GM18517 (cell line): Measurements from ENCODE around the gene ALPK3.
"Not testable (repeated sequence)": the region's sequence is repeated elsewhere in the genome, so short reads cannot be mapped to it uniquely, and the experiment has no call there.

Experiments
- ATAC-seq: cut with Tn5 transposase; IDR thresholded peaks from one replicate; pipeline ENCODE4 v1.9.1; 2021; ENCODE audit warnings: mild to moderate bottlenecking, moderate library complexity; ENCODE audit not compliant: unreplicated experiment

Gene ALPK3

GRCh38 chr15:84872009-84872910 lies 55.1 kb downstream of the ALPK3 start:
- no peak for ATAC-seq

DNA sequence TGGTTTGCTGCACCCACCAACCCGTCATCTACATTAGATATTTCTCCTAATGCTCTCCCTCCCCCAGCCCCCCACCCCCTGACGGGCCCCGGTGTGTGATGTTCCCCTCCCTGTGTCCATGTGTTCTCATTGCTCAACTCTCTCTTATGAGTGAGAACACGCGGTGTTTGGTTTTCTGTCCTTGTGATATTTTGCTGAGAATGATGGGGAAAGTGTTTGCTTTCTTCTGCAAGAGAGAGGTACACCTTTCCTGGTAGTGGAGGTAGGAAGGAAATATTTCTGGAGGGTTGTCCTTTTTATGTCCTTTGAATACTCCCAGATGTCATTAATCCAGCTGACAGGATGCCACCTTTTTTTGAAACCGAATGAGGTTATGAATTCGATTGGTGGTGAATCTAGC lies 56.8 kb downstream of the ALPK3 start:
- no peak for ATAC-seq

DNA sequence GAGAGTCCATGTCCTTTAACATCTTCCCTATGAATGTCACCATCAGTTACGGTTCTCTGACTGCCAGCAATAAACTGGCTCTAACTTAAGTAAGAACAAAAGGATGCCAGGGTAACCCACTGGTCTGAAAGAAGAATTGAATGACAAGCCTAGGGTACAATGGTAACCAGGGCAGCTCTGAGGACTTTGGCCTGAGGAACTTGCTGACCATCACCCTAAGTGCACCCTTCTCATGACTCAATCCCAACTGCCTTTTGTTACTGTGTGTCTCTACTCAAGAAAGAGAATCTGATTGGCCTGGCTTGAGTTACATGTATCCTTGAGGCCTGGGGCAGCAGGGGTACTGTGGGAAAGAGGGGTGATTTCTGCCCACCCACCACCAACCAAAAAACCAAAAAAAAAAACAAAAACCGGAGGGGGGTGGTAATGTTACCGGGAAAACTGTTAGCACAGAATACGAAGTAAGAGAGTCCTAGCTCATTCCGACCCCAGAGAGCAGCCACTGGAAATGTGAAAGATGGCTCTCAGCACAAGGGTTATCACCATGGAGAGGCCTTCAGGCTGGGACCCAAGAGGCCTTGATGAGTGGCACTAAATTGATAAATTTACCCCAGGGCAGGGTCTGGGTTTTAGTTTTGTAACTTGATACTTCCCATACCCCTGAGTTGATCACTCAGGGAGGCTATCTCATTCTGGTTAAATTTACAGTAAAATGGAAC lies 58.0 kb downstream of the ALPK3 start:
- no peak for ATAC-seq

- no peak for ATAC-seq
Observed at GRCh38 chr15:84876269-84876668, 59.1 kb downstream of the ALPK3 start.

DNA sequence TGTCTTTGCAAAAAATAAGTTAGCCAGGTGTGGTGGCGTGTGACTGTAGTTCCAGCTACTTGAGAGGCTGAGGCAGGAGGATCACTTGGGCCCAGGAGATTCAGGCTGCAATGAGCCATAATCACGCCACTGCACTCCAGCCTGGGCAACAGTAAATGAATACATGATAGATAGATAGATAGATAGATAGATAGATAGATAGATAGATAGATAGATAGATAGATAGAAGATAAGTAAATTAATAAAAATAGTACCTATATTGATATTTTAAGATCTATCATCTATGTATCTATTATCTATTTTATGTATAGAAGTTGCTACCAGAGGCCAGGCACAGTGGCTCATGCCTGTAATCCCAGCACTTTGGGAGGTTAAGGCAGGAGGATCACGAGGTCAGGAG lies 60.5 kb downstream of the ALPK3 start:
- not testable (repeated sequence) for ATAC-seq

- ATAC-seq = no peak
Observed at GRCh38 chr15:84878504-84878903, 61.3 kb downstream of the ALPK3 start.

GRCh38 chr15:84879088-84879780 lies 62.1 kb downstream of the ALPK3 start:
- no peak for ATAC-seq

GRCh38 chr15:84880007-84880406 lies 62.9 kb downstream of the ALPK3 start:
- ATAC-seq = no peak

- no peak for ATAC-seq
Observed at GRCh38 chr15:84880822-84881519, 63.8 kb downstream of the ALPK3 start.

- no peak for ATAC-seq
Observed at GRCh38 chr15:84881520-84881830, 64.3 kb downstream of the ALPK3 start.

- no peak for ATAC-seq
Observed at GRCh38 chr15:84883466-84883865, 66.3 kb downstream of the ALPK3 start.

DNA sequence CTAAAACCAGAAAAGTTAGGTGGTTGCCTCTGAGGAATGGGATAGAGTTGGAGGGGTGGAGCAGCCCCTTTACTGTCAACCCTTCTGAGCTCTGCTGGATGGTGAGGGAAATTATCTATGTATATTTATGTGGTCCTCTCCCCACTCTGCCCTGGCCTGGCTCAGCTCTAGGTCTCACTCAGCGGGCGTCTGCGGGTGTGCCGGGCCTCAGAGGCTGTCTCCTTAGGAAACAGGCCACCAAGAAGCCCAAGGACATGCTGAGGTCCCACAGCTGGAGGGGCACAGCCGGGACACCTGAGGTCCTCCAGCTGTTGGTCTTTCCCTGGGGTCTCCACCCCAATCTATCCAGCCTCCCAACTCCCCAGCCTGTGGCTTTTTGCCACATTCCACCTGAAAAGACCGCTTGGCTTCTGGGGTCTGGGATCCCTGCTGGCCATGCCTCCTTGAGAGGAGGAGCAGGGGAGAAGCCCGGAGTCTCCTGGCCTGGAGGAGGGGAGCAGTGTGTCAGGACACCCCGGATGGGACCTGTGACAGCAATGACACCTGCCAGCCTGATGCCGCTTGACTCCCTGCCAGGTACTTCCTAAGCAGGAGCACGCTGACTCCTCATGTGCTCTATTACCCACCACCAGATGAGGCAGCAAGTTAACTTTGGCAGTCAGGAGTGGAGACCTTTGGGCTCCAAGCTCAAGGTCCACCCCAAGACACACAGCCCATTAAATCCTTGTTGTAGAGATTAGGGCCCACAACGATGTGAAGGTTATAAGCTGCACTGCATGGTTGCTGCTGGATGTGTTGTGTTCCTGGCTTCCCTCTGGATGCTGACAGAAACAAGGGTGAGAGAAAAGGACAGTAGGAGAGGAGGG lies 67.0 kb downstream of the ALPK3 start, which contains the start of gene SLC28A1:
Gene SLC28A1, plus strand, starts transcription at position 747 of the 866 bp plus-strand sequence. CDS start 3,099 bp downstream, outside the sequence.
- no peak for ATAC-seq

DNA sequence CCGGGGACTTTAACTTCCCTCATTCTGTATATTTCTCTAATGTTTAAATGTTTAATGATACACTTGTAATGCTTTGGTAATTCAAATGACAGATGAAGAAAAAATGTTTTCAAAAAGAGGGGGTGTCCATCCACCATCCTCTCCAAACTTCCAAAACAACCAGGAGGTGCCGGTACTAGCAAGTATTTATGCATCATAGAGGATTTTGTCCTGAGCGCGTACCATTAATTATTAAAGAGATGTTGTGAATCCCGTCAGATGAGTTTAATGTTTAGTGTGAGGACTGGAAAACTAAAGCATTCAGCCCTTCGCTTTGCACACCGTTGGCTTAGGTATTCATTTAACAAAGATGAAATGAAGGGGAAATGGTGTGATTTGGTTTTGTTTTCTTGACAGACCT lies 68.6 kb downstream of the ALPK3 start:
- no peak for ATAC-seq

GRCh38 chr15:84886211-84886983 lies 69.2 kb downstream of the ALPK3 start:
- no peak for ATAC-seq

DNA sequence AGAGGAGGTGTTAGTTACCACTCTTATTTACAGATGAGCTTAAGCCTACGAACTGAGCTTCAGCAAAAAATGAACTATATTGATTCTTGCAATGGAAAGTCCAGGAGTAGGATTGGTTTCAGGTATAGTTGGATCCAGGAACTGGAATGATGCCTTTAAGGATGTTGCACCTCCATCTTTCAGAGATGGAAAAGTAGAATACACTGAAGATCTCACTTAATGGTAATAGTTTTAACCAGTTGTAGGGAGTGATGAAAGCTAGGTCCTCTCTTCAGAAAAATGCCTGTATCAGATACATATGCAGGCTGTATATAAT lies 69.8 kb downstream of the ALPK3 start:
- no peak for ATAC-seq

GRCh38 chr15:84887938-84888337 lies 70.8 kb downstream of the ALPK3 start:
- no peak for ATAC-seq

DNA sequence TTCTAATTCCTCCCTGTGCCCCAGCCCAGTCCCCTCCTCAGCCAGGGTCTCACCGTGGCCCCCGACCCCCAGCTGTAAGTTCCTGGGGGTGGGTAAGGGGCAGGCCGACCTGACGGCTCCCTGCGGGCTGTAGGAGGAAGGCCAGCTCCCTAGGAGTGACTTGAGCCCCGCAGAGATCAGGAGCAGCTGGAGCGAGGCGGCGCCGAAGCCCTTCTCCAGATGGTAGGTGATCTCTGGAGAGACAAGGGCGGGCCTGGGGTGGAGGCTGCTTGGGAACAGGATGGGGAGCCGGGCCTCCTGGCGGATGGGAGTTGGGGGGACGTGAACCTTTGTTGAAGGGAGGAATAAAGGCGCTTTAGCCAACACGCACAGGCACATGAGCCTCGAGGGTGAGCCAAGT lies 71.5 kb downstream of the ALPK3 start:
- ATAC-seq = no peak

GRCh38 chr15:84889313-84889990 lies 72.3 kb downstream of the ALPK3 start:
- no peak for ATAC-seq
